Measurements from ENCODE around the gene SLC10A7. TPM values are rescaled to one million over a fixed set of nuclear protein-coding genes. Genes with fewer than 3 reads are reported as not detected.

Gene SLC10A7
- total and polyA plus RNA-seq, 10 of the 15 experiments (the other 5 are each of a cell fraction or from before 2014, with no cell fraction given), result 4.6 to 23.7 (median 15.6) TPM

- TF ChIP-seq, protein P1, sequence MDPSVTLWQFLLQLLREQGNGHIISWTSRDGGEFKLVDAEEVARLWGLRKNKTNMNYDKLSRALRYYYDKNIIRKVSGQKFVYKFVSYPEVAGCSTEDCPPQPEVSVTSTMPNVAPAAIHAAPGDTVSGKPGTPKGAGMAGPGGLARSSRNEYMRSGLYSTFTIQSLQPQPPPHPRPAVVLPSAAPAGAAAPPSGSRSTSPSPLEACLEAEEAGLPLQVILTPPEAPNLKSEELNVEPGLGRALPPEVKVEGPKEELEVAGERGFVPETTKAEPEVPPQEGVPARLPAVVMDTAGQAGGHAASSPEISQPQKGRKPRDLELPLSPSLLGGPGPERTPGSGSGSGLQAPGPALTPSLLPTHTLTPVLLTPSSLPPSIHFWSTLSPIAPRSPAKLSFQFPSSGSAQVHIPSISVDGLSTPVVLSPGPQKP (IDR thresholded peaks at IDR 0.05; ENCODE audit: low read depth, low read length), result no peak
- TF ChIP-seq, protein P2, sequence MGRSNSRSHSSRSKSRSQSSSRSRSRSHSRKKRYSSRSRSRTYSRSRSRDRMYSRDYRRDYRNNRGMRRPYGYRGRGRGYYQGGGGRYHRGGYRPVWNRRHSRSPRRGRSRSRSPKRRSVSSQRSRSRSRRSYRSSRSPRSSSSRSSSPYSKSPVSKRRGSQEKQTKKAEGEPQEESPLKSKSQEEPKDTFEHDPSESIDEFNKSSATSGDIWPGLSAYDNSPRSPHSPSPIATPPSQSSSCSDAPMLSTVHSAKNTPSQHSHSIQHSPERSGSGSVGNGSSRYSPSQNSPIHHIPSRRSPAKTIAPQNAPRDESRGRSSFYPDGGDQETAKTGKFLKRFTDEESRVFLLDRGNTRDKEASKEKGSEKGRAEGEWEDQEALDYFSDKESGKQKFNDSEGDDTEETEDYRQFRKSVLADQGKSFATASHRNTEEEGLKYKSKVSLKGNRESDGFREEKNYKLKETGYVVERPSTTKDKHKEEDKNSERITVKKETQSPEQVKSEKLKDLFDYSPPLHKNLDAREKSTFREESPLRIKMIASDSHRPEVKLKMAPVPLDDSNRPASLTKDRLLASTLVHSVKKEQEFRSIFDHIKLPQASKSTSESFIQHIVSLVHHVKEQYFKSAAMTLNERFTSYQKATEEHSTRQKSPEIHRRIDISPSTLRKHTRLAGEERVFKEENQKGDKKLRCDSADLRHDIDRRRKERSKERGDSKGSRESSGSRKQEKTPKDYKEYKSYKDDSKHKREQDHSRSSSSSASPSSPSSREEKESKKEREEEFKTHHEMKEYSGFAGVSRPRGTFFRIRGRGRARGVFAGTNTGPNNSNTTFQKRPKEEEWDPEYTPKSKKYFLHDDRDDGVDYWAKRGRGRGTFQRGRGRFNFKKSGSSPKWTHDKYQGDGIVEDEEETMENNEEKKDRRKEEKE (IDR thresholded peaks at IDR 0.05), result no peak
- no peak for TF ChIP-seq BACH1 (IDR thresholded peaks at IDR 0.05; ENCODE audit: borderline replicate concordance)
- TF ChIP-seq FOXM1 (IDR thresholded peaks at IDR 0.05; ENCODE audit: low read depth, low read length), result no peak
- TF ChIP-seq LARP7 (IDR thresholded peaks at IDR 0.05), result no peak
- no peak for TF ChIP-seq TAF1 (IDR thresholded peaks at IDR 0.05; ENCODE audit: borderline replicate concordance, low read depth, low read length)
- no peak for TF ChIP-seq BHLHE40 (IDR thresholded peaks at IDR 0.05; ENCODE audit: borderline replicate concordance in 1 of 2, low read depth in 2 of 2, low read length in 1 of 2)
- no peak for TF ChIP-seq ZNF207 (IDR thresholded peaks at IDR 0.05; ENCODE audit: borderline replicate concordance)
- no peak for TF ChIP-seq IKZF1 (conservative IDR thresholded peaks at IDR 0.05)
Observed at GRCh38 chr4:146246381-146246780, 275.4 kb downstream of the SLC10A7 start (continued).
